Measurements from ENCODE around the gene SLC25A1.

DNA sequence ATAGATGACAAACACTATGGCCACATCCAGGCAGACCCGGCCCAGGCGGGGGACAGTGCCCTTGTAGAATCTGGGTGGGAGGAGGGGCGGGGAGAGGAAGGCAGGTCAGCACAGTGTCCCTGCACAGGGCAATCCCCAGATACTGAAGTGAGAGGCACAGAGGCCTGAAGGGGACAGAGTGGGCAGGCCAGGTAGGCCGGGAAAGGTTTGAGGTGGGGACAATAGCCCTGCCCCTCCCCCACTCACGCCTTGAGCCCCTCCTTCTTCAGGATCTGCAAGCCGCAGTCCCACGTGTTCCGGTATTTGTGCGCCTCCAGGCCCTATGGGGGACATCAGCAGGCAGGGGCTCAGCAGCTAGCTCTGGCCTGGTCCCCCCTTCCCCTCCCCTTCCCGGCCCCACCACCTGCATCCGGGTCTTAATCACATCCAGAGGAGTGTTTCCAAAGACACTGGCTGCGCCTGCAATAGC is 2.3 kb downstream of the SLC25A1 start:
- TF ChIP-seq, protein P1, sequence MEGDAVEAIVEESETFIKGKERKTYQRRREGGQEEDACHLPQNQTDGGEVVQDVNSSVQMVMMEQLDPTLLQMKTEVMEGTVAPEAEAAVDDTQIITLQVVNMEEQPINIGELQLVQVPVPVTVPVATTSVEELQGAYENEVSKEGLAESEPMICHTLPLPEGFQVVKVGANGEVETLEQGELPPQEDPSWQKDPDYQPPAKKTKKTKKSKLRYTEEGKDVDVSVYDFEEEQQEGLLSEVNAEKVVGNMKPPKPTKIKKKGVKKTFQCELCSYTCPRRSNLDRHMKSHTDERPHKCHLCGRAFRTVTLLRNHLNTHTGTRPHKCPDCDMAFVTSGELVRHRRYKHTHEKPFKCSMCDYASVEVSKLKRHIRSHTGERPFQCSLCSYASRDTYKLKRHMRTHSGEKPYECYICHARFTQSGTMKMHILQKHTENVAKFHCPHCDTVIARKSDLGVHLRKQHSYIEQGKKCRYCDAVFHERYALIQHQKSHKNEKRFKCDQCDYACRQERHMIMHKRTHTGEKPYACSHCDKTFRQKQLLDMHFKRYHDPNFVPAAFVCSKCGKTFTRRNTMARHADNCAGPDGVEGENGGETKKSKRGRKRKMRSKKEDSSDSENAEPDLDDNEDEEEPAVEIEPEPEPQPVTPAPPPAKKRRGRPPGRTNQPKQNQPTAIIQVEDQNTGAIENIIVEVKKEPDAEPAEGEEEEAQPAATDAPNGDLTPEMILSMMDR (IDR thresholded peaks at IDR 0.05) = no peak
- TF ChIP-seq ZFX (IDR thresholded peaks at IDR 0.05; ENCODE audit: borderline replicate concordance) = no peak
